H1 (cell line): ENCODE measurements around the gene ZNF879. TPM values are rescaled to one million over a fixed set of nuclear protein-coding genes. Genes with fewer than 3 reads are reported as not detected.

Experiments
- CTCF ChIA-PET: fragments of 300-600 bp; sonication (Branson Sonifier 250); formaldehyde crosslinking; loops from one replicate; lab custom pipeline; 2021; ENCODE audit not compliant: partially characterized antibody; lab: Charles Lee
- POLR2A ChIA-PET: fragments of 300-600 bp; sonication (Branson Sonifier 250); formaldehyde crosslinking; loops from one replicate; lab custom pipeline; 2021; ENCODE audit warnings: inconsistent platforms; ENCODE audit not compliant: partially characterized antibody; lab: Charles Lee
- DNase-seq, 2 experiments: peaks; one replicate each; pipeline versions ENCODE4 v3.0.0 to v3.0.0-alpha.2; 2010 to 2022; ENCODE audit warnings: low spot score in 2 of 2, low read depth in 1 of 2, mixed read lengths in 1 of 2
- FAIRE-seq: peaks from 2 replicates; lab custom pipeline; 2011; peaks lifted over from hg19 to GRCh38; lab: Jason Lieb, UNC
- H2AFZ ChIP-seq: 2 replicates; pipeline ENCODE4 v1.8.1; 2012; ENCODE audit warnings: low read length, inconsistent platforms
- H2AK5ac ChIP-seq: 2 replicates; pipeline ENCODE4 v1.6.1; 2013; ENCODE audit warnings: low read depth, low read length
- H2BK120ac ChIP-seq: replicated peaks from 2 replicates; pipeline ENCODE3; 2013; ENCODE audit warnings: low read depth, low read length, inconsistent platforms
- H2BK12ac ChIP-seq: 2 replicates; pipeline ENCODE4 v1.6.1; 2013; ENCODE audit warnings: low read depth, low read length
- H2BK15ac ChIP-seq: 2 replicates; pipeline ENCODE4 v1.6.1; 2013; ENCODE audit warnings: low read length
- H2BK20ac ChIP-seq: 2 replicates; pipeline ENCODE4 v1.6.1; 2013; ENCODE audit warnings: low read length
- H2BK5ac ChIP-seq: 2 replicates; pipeline ENCODE4 v1.6.1; 2013; ENCODE audit warnings: low read depth, low read length
- H3K14ac ChIP-seq: 2 replicates; pipeline ENCODE4 v1.6.1; 2013; ENCODE audit warnings: inconsistent platforms; ENCODE audit not compliant: insufficient read length
- H3K18ac ChIP-seq: 2 replicates; pipeline ENCODE4 v1.6.1; 2013; ENCODE audit warnings: low read length; ENCODE audit errors: extremely low read depth
- H3K23ac ChIP-seq: 2 replicates; pipeline ENCODE4 v1.6.1; 2013; ENCODE audit warnings: inconsistent platforms; ENCODE audit not compliant: insufficient read length
- H3K23me2 ChIP-seq: 2 replicates; pipeline ENCODE4 v1.6.1; 2013; ENCODE audit warnings: low read depth, low read length
- H3K27ac ChIP-seq: 2 replicates; pipeline ENCODE4 v1.6.1; 2011; ENCODE audit warnings: low read depth, low read length, inconsistent platforms
- H3K27me3 ChIP-seq, 4 experiments: replicated peaks in 1 of 4; 1 replicate in 1 of 4; 2 replicates in 3 of 4; pipeline versions ENCODE4 v1.6.1 to v1.8.1; 2011 to 2013; ENCODE audit warnings: low read length in 3 of 4, mild to moderate bottlenecking in 3 of 4, inconsistent platforms in 2 of 4, mixed read lengths in 2 of 4, moderate library complexity in 1 of 4; ENCODE audit not compliant: control insufficient read depth in 3 of 4, insufficient read depth in 3 of 4; ENCODE audit errors: extremely low read depth in 1 of 4
- H3K36me3 ChIP-seq, 4 experiments: 2 replicates each; pipeline versions ENCODE4 v1.6.1 to v1.8.1; 2011 to 2013; ENCODE audit warnings: mild to moderate bottlenecking in 4 of 4, low read length in 3 of 4, moderate library complexity in 2 of 4, control low read depth in 1 of 4, inconsistent platforms in 1 of 4; ENCODE audit not compliant: insufficient read depth in 4 of 4, control insufficient read depth in 2 of 4
- H3K4ac ChIP-seq: replicated peaks from 2 replicates; pipeline ENCODE3; 2013; ENCODE audit warnings: low read length, low read depth, mixed read lengths, inconsistent platforms; ENCODE audit not compliant: insufficient read length
- H3K4me1 ChIP-seq, 4 experiments: replicated peaks in 1 of 4; 1 replicate in 1 of 4; 2 replicates in 3 of 4; pipeline versions ENCODE4 v1.6.1 to v1.8.1; 2011 to 2013; ENCODE audit warnings: low read length in 3 of 4, inconsistent platforms in 2 of 4, mixed read lengths in 1 of 4; ENCODE audit not compliant: insufficient read depth in 4 of 4, control insufficient read depth in 3 of 4
- H3K4me2 ChIP-seq, 2 experiments: 2 replicates each; pipeline versions ENCODE4 v1.6.1 to v1.8.1; 2011 to 2013; ENCODE audit warnings: low read depth in 2 of 2, low read length in 2 of 2, control low read depth in 1 of 2, inconsistent platforms in 1 of 2, mild to moderate bottlenecking in 1 of 2; ENCODE audit not compliant: insufficient read depth in 1 of 2
- H3K4me3 ChIP-seq, 4 experiments: fragments of 200-600, 300-600 bp in 1 of 4; sonication (generic), shearing (Covaris generic), sonication (Bioruptor Twin) in 1 of 4; 2 replicates each; pipeline versions ENCODE4 v1.5.1 to v1.8.1; 2011 to 2016; ENCODE audit warnings: low read length in 4 of 4, low read depth in 3 of 4, control low read depth in 2 of 4, inconsistent platforms in 2 of 4, mild to moderate bottlenecking in 2 of 4, mixed read lengths in 1 of 4, moderate library complexity in 1 of 4; ENCODE audit not compliant: insufficient read depth in 2 of 4; ENCODE audit errors: extremely low read depth in 1 of 4
- H3K56ac ChIP-seq: replicated peaks from 2 replicates; pipeline ENCODE3; 2013; ENCODE audit warnings: low read depth, mild to moderate bottlenecking, mixed read lengths, low read length, inconsistent platforms; ENCODE audit not compliant: insufficient read length
- H3K79me1 ChIP-seq: 2 replicates; pipeline ENCODE4 v1.6.1; 2013; ENCODE audit warnings: low read depth, low read length, control low read depth
- H3K79me2 ChIP-seq, 2 experiments: 2 replicates each; pipeline versions ENCODE4 v1.6.1 to v1.8.1; 2012 to 2013; ENCODE audit warnings: low read length in 2 of 2, mild to moderate bottlenecking in 2 of 2, inconsistent platforms in 1 of 2; ENCODE audit not compliant: insufficient read depth in 2 of 2, control insufficient read depth in 1 of 2
- H3K9ac ChIP-seq, 4 experiments: replicated peaks in 1 of 4; 1 replicate in 1 of 4; 2 replicates in 3 of 4; pipeline versions ENCODE4 v1.6.1 to v1.8.1; 2011 to 2013; ENCODE audit warnings: low read depth in 3 of 4, low read length in 3 of 4, control low read depth in 2 of 4, mild to moderate bottlenecking in 2 of 4, moderate library complexity in 2 of 4, inconsistent platforms in 1 of 4; ENCODE audit errors: extremely low read depth in 1 of 4
- H3K9me3 ChIP-seq, 2 experiments: 2 replicates each; pipeline versions ENCODE4 v1.6.1 to v1.8.1; 2012 to 2013; ENCODE audit warnings: mild to moderate bottlenecking in 2 of 2, moderate library complexity in 2 of 2, control low read depth in 1 of 2, inconsistent platforms in 1 of 2, low read depth in 1 of 2, low read length in 1 of 2, mixed read lengths in 1 of 2; ENCODE audit not compliant: insufficient read depth in 2 of 2
- H4K20me1 ChIP-seq, 2 experiments: replicated peaks in 1 of 2; 2 replicates each; pipeline versions ENCODE3 to v1.8.1; 2011 to 2013; ENCODE audit warnings: inconsistent platforms in 2 of 2, low read length in 2 of 2, mild to moderate bottlenecking in 1 of 2; ENCODE audit not compliant: insufficient read depth in 2 of 2, control insufficient read depth in 1 of 2
- H4K5ac ChIP-seq: 2 replicates; pipeline ENCODE4 v1.6.1; 2013; ENCODE audit warnings: low read length, low read depth, mixed read lengths, inconsistent platforms; ENCODE audit not compliant: insufficient read length
- H4K8ac ChIP-seq: 2 replicates; pipeline ENCODE4 v1.8.0; 2013; ENCODE audit warnings: mild to moderate bottlenecking, moderate library complexity, low read length, inconsistent platforms; ENCODE audit not compliant: insufficient read depth; ENCODE audit errors: extremely low read depth
- H4K91ac ChIP-seq: replicated peaks from 2 replicates; pipeline ENCODE3; 2013; ENCODE audit warnings: low read length, mixed read lengths, inconsistent platforms; ENCODE audit not compliant: insufficient read length
- CHD1 ChIP-seq: IDR thresholded peaks from 2 replicates; pipeline ENCODE4 v1.6.1; 2012; ENCODE audit warnings: low read depth, low read length, improper control_type of control experiment
- CTBP2 ChIP-seq: IDR thresholded peaks from 2 replicates; pipeline ENCODE4 v1.7.0; 2011; ENCODE audit warnings: borderline replicate concordance, mild to moderate bottlenecking, moderate library complexity, mixed read lengths, low read length; ENCODE audit not compliant: insufficient read depth, insufficient read length
- EP300 ChIP-seq, 2 experiments: IDR thresholded peaks; 1 replicate in 1 of 2; 2 replicates in 1 of 2; pipeline ENCODE4 v1.6.1; 2011 to 2012; ENCODE audit warnings: low read depth in 2 of 2, low read length in 2 of 2, mild to moderate bottlenecking in 2 of 2, borderline replicate concordance in 1 of 2, inconsistent platforms in 1 of 2, moderate library complexity in 1 of 2
- GABPA ChIP-seq: IDR thresholded peaks from 2 replicates; pipeline ENCODE4 v1.6.1; 2011; ENCODE audit warnings: mild to moderate bottlenecking, low read length, moderate library complexity, borderline replicate concordance; ENCODE audit not compliant: insufficient read depth
- KDM5A ChIP-seq: fragments of 200-600 bp; IDR thresholded peaks from 2 replicates; pipeline ENCODE4 v1.7.1; 2012; ENCODE audit warnings: mild to moderate bottlenecking, low read length, inconsistent platforms, mixed read lengths
- NANOG ChIP-seq: IDR thresholded peaks from 2 replicates; pipeline ENCODE4 v1.6.1; 2011; ENCODE audit warnings: low read length, low read depth, mild to moderate bottlenecking, inconsistent platforms; ENCODE audit not compliant: insufficient read depth, poor library complexity, severe bottlenecking
- PHF8 ChIP-seq: fragments of 200-600 bp; sonication (generic); conservative IDR thresholded peaks from 2 replicates; pipeline ENCODE4 v1.7.1; 2012; ENCODE audit warnings: low read depth, mild to moderate bottlenecking, inconsistent platforms, low read length, moderate library complexity
- RBBP5 ChIP-seq: IDR thresholded peaks from 2 replicates; pipeline ENCODE4 v1.7.1; 2012; ENCODE audit warnings: low read depth, mild to moderate bottlenecking, inconsistent platforms, low read length, moderate library complexity, borderline replicate concordance
- RFX5 ChIP-seq: IDR thresholded peaks from 2 replicates; pipeline ENCODE4 v1.6.1; 2011; ENCODE audit warnings: low read depth, low read length, improper control_type of control experiment, borderline replicate concordance
- SAP30 ChIP-seq: fragments of 300-600 bp; sonication (generic); IDR thresholded peaks from 2 replicates; pipeline ENCODE4 v1.7.1; 2012; ENCODE audit warnings: low read length, moderate library complexity, mild to moderate bottlenecking, inconsistent platforms; ENCODE audit not compliant: insufficient read depth, insufficient replicate concordance
- SIN3A ChIP-seq, 2 experiments: IDR thresholded peaks in 1 of 2; conservative IDR thresholded peaks in 1 of 2; 2 replicates each; pipeline ENCODE4 v1.6.1; 2011 to 2012; ENCODE audit warnings: low read length in 2 of 2, improper control_type of control experiment in 1 of 2, low read depth in 1 of 2, mild to moderate bottlenecking in 1 of 2
- TAF1 ChIP-seq: IDR thresholded peaks from 2 replicates; pipeline ENCODE4 v1.6.1; 2011; ENCODE audit warnings: mild to moderate bottlenecking, low read depth, low read length
- WGBS, 2 experiments: shearing (Covaris generic) in 1 of 2; methylation state at CpG; one replicate each; pipeline versions ENCODE4 v1.1.6 to v1.1.7; 2013 to 2015; ENCODE audit warnings: low lambda C conversion rate in 2 of 2, mixed read lengths in 2 of 2, inconsistent platforms in 1 of 2, low coverage in 1 of 2, missing lambda C conversion rate in 1 of 2; ENCODE audit not compliant: insufficient replicate concordance in 2 of 2, insufficient coverage in 1 of 2, insufficient read length in 1 of 2; ENCODE audit errors: extremely low coverage in 1 of 2, missing lambda C conversion rate in 1 of 2; 5-methylcytosine and 5-hydroxymethylcytosine counted together
- polyA plus RNA-seq, 7 experiments: library from polyadenylated mRNA; depleted of rRNA in 3 of 7; stranded (reverse) in 5 of 7; unstranded in 2 of 7; fragments of >200 nt in 5 of 7; fragments of 200-250 nt in 2 of 7; gene quantifications; 1 replicate in 5 of 7; 2 replicates in 1 of 7; 4 replicates in 1 of 7; pipeline versions ENCODE4 v1.2.1 to v1.2.3, GENCODE V29; 2011 to 2013; ENCODE audit warnings: missing spikeins in 2 of 7, mixed read lengths in 2 of 7
- total RNA-seq: library from RNA; stranded (reverse); fragmentation: NEBNext Ultra II Directional; extraction: Animal tissue kit (Norgen Biotek cat#: 25700); gene quantifications from 2 replicates; pipeline ENCODE4 v1.2.1, GENCODE V29; 2021

The ZNF879 gene
- total and polyA plus RNA-seq, 2 of the 8 experiments (the other 6 are each of a cell fraction or from before 2014, with no cell fraction given), result 2.2 to 3.1 TPM

GRCh38 chr5:178986326-178986960 lies 37.2 kb upstream of the ZNF879 start:
- Histone ChIP-seq H2AFZ (no peak overlapping the region), H3K9ac (no peak overlapping the region), H4K20me1 (no peaks in the 10 kb centered on the region), H3K4ac (no peak overlapping the region), H4K8ac (no peak overlapping the region), H3K4me1 (no peaks in the 10 kb centered on the region), H2BK15ac (no peak overlapping the region), H4K91ac (no peak overlapping the region), H3K23ac (no peak overlapping the region), H3K4me2 (no peak overlapping the region), H3K27me3 (no peaks in the 10 kb centered on the region), H2BK20ac (no peak overlapping the region), H3K36me3 (no peaks in the 10 kb centered on the region), H3K18ac (no peak overlapping the region), H3K79me2 (no peaks in the 10 kb centered on the region), H2BK12ac (no peak overlapping the region), H2AK5ac (no peak overlapping the region), H2BK120ac (no peak overlapping the region), H3K23me2 (no peaks in the 10 kb centered on the region), H4K5ac (no peak overlapping the region), H3K79me1 (no peaks in the 10 kb centered on the region), H3K56ac (no peak overlapping the region), H3K14ac (no peak overlapping the region), H3K4me3 (no peak overlapping the region), H2BK5ac (no peak overlapping the region), H3K27ac (no peak overlapping the region), H3K9me3 (peaks cover 75 to 93% of the 10 kb centered on the region in 2 experiments)
- ChIA-PET CTCF (no interaction called here), POLR2A (no interaction called here)
- WGBS, 2 experiments, result 94% methylated on average over 42 of the region's 43 CpGs; no CpG with 5 or more reads in 1 of the 2 experiments
- DNase-seq, result no peak
- FAIRE-seq, result no peak
- TF ChIP-seq RFX5, result no peak
- no peak for TF ChIP-seq PHF8
- TF ChIP-seq NANOG, result no peak
- no peak for TF ChIP-seq SIN3A (conservative IDR thresholded peaks at IDR 0.05 in 1 of 2, IDR thresholded peaks at IDR 0.05 in 1 of 2; ENCODE audit: low read depth in 1 of 2, low read length in 2 of 2)
- no peak for TF ChIP-seq CHD1
- no peak for TF ChIP-seq RBBP5
- TF ChIP-seq EP300 (IDR thresholded peaks at IDR 0.05; ENCODE audit: borderline replicate concordance in 1 of 2, low read depth in 2 of 2, low read length in 2 of 2), result no peak
- no peak for TF ChIP-seq KDM5A
- TF ChIP-seq GABPA, result no peak
- TF ChIP-seq CTBP2, result no peak
- no peak for TF ChIP-seq TAF1
- no peak for TF ChIP-seq SAP30
